GM21717 (cell line): ENCODE results near the gene RNF17.
A peak's percentile ranks its signal among the peaks of the same experiment; 100 is the strongest.

ENCODE experiments used
- ATAC-seq: cut with Tn5 transposase; IDR thresholded peaks from one replicate; pipeline ENCODE4 v1.9.1; 2021; ENCODE audit warnings: mild to moderate bottlenecking, moderate library complexity; ENCODE audit not compliant: unreplicated experiment

RNF17 gene

GRCh38 chr13:24894972-24895300 lies 131.0 kb downstream of the RNF17 start:
- ATAC-seq, result no peak

GRCh38 chr13:24896061-24896460 lies 132.1 kb downstream of the RNF17 start:
- ATAC-seq, result no peak

GRCh38 chr13:24897293-24897692 lies 133.3 kb downstream of the RNF17 start:
- ATAC-seq, result no peak

GRCh38 chr13:24899601-24900000 lies 135.6 kb downstream of the RNF17 start:
- ATAC-seq, result no peak

GRCh38 chr13:24900507-24900906 lies 136.5 kb downstream of the RNF17 start:
- ATAC-seq, result no peak

- no peak for ATAC-seq
Observed at GRCh38 chr13:24905242-24905641, 141.3 kb downstream of the RNF17 start.

GRCh38 chr13:24906268-24906667 lies 142.3 kb downstream of the RNF17 start:
- ATAC-seq, result no peak

GRCh38 chr13:24910502-24911132 lies 146.6 kb downstream of the RNF17 start:
- ATAC-seq, result no peak

- no peak for ATAC-seq
Observed at GRCh38 chr13:24911133-24911908, 147.4 kb downstream of the RNF17 start.

- ATAC-seq, result no peak
Observed at GRCh38 chr13:24916464-24916863, 152.5 kb downstream of the RNF17 start.

GRCh38 chr13:24921003-24921402 lies 157.0 kb downstream of the RNF17 start:
- no peak for ATAC-seq

GRCh38 chr13:24921881-24922280 lies 157.9 kb downstream of the RNF17 start:
- ATAC-seq, result no peak

GRCh38 chr13:24922387-24922744 lies 158.4 kb downstream of the RNF17 start:
- ATAC-seq, result peak; percentile 31

GRCh38 chr13:24922745-24923591 lies 159.0 kb downstream of the RNF17 start:
- peak; percentile 85 for ATAC-seq

- no peak for ATAC-seq
Observed at GRCh38 chr13:24925318-24926231, 161.6 kb downstream of the RNF17 start.

GRCh38 chr13:24927810-24928404 lies 163.9 kb downstream of the RNF17 start:
- ATAC-seq, result no peak

GRCh38 chr13:24929196-24929595 lies 165.2 kb downstream of the RNF17 start:
- ATAC-seq, result no peak
